Stimulated activated CD8-positive, alpha-beta memory T cell treated with anti-CD3 and anti-CD28 coated beads, Interleukin-12 subunit alpha, Interleukin-12 subunit beta, amount 100 ng/mL, for 1 hour (primary cell): ENCODE measurements around the gene PTPA.
"Not testable (repeated sequence)": the region's sequence is repeated elsewhere in the genome, so short reads cannot be mapped to it uniquely, and the experiment has no call there.

Experiments used
- DNase-seq: peaks from one replicate; pipeline ENCODE4 v3.0.0-alpha.2; 2020; ENCODE audit warnings: low read depth

The PTPA gene

DNA sequence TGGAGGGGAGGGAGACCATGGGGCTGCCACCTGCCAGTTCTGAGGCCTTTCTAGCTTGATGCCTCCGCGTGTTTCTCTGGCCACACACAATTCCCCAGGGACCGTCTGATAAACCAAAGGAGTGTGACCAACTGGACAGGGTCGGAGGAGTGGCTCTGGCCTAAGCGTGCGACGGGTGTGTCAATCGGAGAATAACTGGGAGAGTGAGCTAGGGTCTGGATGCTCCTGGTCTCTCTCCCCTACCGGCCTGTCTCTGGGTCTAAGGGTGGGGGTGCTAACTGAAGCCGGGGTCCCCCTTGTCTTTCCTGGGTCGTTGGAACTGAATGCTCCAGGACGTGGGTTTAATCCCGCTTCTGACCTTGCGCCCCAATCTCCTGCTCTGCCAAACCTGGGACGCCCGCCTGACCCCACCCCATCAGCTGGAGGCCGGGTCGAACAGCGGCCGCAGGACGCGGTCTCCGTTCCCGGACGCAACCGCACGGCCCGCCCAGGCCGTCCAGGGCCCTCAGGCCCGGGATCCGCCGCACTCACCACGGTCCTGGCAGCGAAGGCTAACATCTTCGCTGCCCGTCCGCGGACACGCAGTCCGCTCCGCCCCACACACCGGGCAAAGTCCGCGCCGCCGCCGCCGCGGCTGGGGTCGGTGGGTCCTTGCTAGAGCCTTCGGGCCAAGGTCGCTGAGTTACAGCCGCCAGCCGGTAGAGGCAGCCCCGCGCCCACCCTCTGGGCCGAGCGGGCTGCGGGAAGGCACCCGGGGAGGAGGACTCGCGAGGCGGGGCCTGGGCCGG is 1.1 kb upstream of the PTPA start:
- no peak for DNase-seq

- no peak for DNase-seq
These were observed 425 bp downstream of the PTPA start for GRCh38 chr9:129111528-129112151.

DNA sequence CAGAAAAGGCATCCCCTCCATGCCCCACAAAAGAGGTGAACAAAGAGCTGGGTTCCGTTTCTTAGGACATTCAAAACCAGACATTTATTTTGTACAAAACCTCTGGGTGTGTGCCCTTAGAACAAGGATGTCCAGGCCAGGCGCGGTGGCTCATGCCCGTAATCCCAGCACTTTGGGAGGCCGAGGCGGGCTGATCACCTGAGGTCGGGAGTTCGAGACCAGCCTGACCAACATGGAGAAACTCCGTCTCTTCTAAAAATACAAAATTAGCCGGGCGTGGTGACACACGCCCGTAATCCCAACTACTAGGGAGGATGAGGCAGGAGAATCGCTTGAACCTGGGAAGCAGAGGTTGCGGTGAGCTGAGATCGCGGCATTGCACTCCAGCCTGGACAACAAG is 1.3 kb downstream of the PTPA start:
- not testable (repeated sequence) for DNase-seq

- DNase-seq: no peak
These were observed 2.6 kb downstream of the PTPA start for GRCh38 chr9:129113645-129114304.

- no peak for DNase-seq
These were observed 7.6 kb downstream of the PTPA start for GRCh38 chr9:129118799-129119198.

- DNase-seq: no peak
These were observed 10.3 kb downstream of the PTPA start for GRCh38 chr9:129121483-129121882.

DNA sequence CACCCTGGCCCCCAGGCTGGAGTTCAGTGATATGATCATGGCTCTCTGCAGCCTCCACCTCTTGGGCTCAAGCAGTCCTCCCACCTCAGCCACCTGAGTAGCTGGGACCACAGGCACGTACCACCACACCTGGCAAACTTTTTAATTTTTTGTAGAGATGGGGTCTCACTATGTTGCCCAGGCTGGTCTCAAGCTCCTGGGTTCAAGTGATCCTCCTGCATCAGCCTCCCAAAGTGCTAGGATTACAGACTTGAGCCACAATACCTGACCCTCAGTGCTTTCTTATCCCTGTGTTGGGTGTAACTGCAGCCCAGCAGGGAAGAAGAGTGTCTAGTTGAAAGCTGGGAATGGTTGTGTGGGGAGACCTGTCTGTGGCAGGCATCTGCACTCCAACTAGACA is 10.9 kb downstream of the PTPA start:
- no peak for DNase-seq

DNA sequence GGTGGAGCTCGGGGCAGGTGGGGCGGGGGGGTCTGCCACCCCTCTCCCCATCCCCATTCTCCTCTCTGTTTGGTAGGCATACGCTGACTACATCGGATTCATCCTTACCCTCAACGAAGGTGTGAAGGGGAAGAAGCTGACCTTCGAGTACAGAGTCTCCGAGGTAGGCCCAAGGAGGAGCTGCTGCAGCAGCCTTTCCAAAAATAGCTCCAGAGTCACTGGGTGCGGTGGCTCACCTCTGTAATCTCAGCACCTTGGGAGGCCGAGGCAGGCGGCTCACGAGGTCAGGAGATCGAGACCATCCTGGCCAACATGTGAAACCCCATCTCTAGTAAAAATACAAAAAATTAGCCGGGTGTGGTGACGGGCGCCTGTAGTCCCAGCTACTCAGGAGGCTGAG is 11.8 kb downstream of the PTPA start:
- not testable (repeated sequence) for DNase-seq

DNA sequence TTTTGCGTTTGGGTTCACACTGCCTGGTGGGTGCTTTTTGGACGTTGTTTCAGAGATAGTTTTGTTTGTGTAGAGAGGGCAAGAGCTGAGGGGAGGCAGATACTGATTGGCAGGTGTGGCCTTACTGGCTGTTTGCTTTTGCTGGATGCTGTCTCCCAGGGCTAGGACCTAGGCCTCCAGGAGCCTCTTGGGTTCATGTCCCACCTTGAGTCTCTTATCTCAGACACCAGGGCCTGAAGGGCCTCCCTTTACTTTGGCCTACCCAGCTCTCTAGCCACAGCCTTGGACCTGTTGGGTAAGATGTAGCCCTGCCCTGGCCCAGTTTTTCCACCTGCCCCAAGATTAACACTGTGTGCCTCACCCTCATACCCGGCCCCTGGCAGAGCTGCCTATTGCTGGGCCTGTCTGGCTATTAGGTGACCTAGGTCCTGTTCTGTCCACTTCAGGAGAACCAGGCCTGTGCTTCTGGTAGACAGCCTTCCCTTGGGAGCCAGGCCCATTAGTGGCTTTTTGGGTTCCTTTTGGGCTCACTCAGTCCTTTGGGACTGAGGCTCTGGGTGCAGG is 13.4 kb downstream of the PTPA start:
- no peak for DNase-seq

DNA sequence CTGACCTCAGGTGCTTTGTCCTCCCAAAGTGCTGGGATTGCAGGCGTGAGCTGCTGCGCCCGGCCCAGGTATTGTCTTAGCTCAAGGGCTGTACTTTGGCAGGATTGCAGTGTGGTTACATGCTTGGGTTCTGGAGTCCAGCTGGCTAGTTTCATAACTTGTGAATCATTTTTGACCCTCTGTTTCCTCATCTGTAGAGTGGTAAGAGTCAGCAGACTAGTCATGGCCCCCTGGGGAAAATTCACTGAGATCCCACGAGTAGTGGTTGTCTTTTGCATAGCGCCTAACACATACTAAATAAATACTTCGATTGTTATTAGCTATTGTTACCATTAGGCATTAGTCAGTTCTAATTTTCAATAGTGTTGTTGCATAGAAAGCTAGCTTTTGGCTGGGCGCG is 14.3 kb downstream of the PTPA start:
- no peak for DNase-seq

- DNase-seq: no peak
These were observed 15.8 kb downstream of the PTPA start for GRCh38 chr9:129126749-129127618.

- DNase-seq: no peak
These were observed 17.5 kb downstream of the PTPA start for GRCh38 chr9:129128689-129129088.

GRCh38 chr9:129130271-129130670 is 19.1 kb downstream of the PTPA start:
- DNase-seq: not testable (repeated sequence)

GRCh38 chr9:129130791-129131190 is 19.6 kb downstream of the PTPA start:
- no peak for DNase-seq

DNA sequence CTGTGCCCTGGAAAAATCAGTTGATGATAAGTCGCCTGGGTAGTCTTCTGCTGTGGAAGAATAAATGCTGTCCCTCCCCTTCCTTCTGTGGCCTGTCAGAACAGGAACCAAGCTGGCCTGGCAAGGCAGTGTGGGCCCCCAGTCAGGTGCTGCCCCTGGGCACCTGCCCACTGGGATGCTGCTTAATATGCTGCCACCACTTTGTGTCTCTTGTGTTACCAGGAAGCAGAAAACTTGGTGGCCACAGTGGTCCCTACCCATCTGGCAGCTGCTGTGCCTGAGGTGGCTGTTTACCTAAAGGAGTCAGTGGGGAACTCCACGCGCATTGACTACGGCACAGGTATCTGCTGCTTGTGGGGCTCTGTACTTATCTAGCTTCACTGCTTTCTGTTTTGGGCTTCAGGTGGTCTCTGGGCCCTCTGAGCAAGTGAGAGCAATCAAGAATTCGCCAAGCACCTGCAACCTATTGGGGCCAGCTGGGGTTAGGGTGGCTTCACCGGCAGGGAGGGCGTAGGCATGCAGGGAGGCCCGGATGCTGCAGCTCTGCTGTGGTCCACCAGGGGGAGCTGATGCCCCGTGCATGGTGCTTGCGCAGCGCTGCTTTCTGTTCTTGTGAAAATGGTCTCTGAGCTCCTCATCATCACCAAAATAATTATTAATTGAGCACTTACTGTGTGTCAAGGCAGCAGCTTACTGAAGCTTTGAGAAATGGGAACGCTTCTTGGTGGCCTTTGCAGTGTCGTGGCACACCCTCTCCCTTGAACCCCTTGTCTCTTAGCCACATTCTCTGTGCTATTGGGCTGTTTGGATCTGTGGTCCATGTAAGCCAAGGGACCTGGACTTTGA is 20.3 kb downstream of the PTPA start:
- DNase-seq: peak; percentile 77

DNA sequence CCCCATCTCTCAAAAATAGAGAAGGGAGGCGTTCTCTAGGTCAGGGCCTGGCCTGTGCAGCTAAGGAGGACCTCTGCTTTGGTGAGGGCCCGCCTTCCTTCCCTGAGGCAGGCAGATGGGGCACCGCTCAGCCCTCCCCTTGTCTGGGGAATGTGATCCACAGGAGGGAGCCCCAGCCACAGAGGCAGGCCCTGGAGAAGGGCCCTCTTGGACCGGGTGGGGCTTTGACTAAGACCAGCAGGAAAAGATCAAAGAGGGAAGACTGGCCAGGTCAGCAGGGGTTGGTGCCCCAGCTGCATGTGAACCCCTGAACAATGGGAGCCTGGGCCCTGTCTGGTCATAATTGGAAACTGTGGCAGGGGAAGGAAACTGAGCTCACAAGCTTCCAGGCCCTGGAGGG is 21.9 kb downstream of the PTPA start:
- DNase-seq: no peak

DNA sequence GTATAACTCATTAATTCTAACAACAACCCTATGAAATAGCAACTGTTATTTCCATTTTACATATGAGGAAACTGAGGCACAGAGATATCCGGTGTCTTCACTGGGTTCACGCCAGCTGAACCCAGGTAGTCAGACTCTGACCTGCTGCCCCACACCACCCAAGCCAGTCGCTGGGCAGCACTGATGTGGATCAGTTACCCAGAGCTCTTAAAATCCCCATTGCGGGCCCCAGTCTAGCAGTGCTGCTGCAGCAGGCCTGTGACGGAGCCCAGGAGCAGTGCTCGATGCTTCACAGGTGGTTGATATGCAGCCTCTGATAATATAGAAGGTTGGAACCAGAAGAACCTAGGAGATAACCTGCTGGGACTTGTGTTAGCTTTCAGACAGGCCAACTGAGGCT is 24.3 kb downstream of the PTPA start:
- DNase-seq: no peak

GRCh38 chr9:129136446-129137035 is 25.3 kb downstream of the PTPA start:
- no peak for DNase-seq

DNA sequence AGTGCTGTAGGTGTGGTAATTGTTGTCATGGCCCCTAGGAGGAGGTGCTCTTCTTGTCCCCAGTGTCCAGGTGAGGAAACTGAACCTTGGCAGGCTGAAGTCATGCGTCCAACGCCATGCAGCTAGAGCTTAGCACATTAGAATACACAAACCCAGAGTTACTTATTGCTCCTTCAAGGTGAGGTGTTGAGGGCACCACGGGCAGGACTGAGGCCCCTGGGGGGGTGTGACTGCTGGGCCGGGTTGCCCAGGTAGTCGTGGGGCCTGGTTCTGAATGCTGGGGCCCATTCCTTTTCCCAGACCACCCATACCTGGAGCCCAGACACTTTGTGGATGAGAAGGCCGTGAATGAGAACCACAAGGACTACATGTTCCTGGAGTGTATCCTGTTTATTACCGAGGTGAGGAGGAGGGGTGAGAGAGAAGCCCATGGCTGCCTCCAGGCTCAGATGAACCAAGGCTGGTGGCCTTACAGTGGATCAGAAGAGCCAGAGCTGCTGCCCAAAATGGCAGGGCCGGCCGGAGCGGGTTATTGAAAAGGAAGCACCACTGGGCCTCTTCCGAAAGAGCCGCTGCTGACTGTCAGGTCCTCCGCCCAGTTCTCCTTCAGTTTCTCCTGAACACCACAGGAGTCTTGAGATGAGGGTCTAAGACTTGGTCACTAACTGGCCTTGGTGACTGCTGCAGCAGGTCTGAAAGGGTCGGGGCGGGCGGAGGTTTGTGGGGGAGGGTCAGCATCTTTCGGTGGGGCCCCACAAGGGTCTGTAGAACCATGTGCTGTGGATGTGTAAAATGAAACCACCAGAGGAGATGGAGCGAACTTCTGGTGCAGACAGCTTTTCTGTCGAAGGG is 26.3 kb downstream of the PTPA start:
- DNase-seq: no peak

DNA sequence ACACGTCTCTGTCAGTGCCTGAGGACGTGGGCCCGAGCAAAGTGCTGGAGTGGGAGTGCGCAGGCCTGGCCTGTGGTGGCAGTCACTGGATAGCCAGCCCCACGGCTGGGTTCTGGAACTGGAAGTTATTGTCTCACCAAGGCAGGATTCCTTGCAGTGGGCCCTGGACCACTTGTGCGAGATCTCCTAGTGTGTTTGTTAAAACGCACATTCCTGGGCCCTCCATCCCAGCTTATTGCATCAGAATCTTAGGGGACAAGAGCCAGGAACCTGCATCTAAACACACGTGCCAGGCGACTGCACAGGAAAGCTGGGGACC is 26.9 kb downstream of the PTPA start:
- DNase-seq: no peak
